Measurements from ENCODE around the gene BRF1.

DNA sequence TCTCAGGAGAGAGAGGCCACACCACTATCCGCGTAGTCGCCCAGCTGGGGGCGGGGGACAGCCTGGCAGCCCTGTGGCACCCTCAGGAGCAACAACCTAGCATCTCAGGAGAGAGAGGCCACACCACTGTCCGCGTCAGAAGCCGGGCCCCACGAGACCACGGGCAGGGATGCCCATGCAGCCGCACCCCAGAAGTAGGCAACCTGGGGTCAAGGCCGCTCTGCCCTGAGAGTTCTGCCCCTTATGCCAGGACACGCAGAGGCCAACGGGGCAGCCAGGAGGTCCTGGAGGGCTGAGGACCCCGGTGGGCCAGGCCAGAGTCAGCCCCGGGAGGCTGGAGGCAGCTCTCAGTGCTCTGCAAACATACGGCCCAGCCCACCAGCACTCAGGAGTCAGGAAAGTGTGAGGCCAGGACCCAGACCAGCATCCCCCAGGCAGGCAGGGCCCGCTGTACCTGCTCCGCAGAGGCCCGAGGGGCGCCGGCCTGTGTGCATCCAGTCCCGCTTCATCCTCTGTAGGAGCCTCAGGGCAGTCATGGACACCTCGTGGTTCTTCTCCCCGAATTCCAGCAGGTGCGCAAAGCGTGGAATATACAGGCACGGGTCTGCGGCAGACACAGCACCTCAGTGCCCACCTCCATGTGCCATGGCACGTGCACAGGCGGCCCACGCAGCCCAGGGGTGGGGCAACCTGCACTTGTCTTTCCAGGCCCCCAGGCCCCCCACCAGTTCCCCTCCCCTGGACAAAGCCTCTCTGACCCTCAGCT lies 59.8 kb downstream of the BRF1 start:
- TF ChIP-seq, protein P1, sequence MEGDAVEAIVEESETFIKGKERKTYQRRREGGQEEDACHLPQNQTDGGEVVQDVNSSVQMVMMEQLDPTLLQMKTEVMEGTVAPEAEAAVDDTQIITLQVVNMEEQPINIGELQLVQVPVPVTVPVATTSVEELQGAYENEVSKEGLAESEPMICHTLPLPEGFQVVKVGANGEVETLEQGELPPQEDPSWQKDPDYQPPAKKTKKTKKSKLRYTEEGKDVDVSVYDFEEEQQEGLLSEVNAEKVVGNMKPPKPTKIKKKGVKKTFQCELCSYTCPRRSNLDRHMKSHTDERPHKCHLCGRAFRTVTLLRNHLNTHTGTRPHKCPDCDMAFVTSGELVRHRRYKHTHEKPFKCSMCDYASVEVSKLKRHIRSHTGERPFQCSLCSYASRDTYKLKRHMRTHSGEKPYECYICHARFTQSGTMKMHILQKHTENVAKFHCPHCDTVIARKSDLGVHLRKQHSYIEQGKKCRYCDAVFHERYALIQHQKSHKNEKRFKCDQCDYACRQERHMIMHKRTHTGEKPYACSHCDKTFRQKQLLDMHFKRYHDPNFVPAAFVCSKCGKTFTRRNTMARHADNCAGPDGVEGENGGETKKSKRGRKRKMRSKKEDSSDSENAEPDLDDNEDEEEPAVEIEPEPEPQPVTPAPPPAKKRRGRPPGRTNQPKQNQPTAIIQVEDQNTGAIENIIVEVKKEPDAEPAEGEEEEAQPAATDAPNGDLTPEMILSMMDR (IDR thresholded peaks at IDR 0.05) = no peak
- TF ChIP-seq POLR2A (IDR thresholded peaks at IDR 0.05) = no peak

Data from thyroid gland (tissue), 4 donors.